K562 (cell line): ENCODE results near the gene PLA1A. TPM values are rescaled to one million over a fixed set of nuclear protein-coding genes. Genes with fewer than 3 reads are reported as not detected.
A peak's percentile ranks its signal among the peaks of the same experiment; 100 is the strongest.

Experiments
- ATAC-seq: fragments of 200-7000 bp; cut with Tn5 transposase; 3 replicates; pipeline ENCODE4 v1.9.1; 2020; ENCODE audit warnings: moderate library complexity
- BruUV-seq: library from RNA; stranded (reverse); fragments of 400-500 nt; replicated peaks from 2 replicates; lab custom pipeline; 2021; lab: Mats Ljungman, UMichigan
- CTCF ChIA-PET: fragments of 300-600 bp; formaldehyde crosslinking; extraction: SDS; loops from one replicate; lab custom pipeline; 2021; ENCODE audit warnings: low intra/inter-chr PET ratio; lab: Yijun Ruan, JAX
- POLR2A ChIA-PET: fragments of 300-600, 350-650 bp; sonication (Branson Sonifier 250); formaldehyde crosslinking; extraction: SDS; loops from one replicate; lab custom pipeline; 2021; ENCODE audit warnings: antibody characterized with exemption, inconsistent platforms; lab: Yijun Ruan, JAX
- DNase-seq, 4 experiments: peaks; one replicate each; pipeline versions ENCODE4 v3.0.0 to v3.0.0-alpha.2; 2011 to 2018; ENCODE audit warnings: low spot score in 3 of 4, mixed read lengths in 3 of 4; ENCODE audit errors: extremely low read depth in 1 of 4
- FAIRE-seq: peaks from 2 replicates; lab custom pipeline; 2011; peaks lifted over from hg19 to GRCh38; lab: Jason Lieb, UNC
- H2AFZ ChIP-seq: 2 replicates; pipeline ENCODE4 v1.6.0; 2011; ENCODE audit warnings: low read depth, low read length, control low read depth, inconsistent platforms
- H3K27ac ChIP-seq: fragments of 200-600 bp; 3 replicates; pipeline ENCODE4 v1.8.0; 2011; ENCODE audit warnings: low read depth, mild to moderate bottlenecking, control low read depth, inconsistent platforms, low read length, moderate library complexity, mixed read lengths; ENCODE audit errors: extremely low read depth
- H3K27me3 ChIP-seq, 2 experiments: fragments of 300-600 bp in 1 of 2; 2 replicates in 1 of 2; 3 replicates in 1 of 2; pipeline versions ENCODE4 v1.6.0 to v1.8.0; 2011; ENCODE audit warnings: inconsistent platforms in 2 of 2, low read length in 2 of 2, mild to moderate bottlenecking in 1 of 2, mixed read lengths in 1 of 2, moderate library complexity in 1 of 2; ENCODE audit not compliant: control insufficient read depth in 2 of 2, insufficient read depth in 2 of 2
- H3K36me3 ChIP-seq: fragments of 300-600 bp; 3 replicates; pipeline ENCODE4 v1.8.0; 2011; ENCODE audit warnings: mild to moderate bottlenecking, low read length, inconsistent platforms; ENCODE audit not compliant: control insufficient read depth, insufficient read depth
- H3K4me1 ChIP-seq, 2 experiments: fragments of 200-600 bp in 1 of 2; replicated peaks in 1 of 2; 2 replicates in 1 of 2; 3 replicates in 1 of 2; pipeline versions ENCODE4 v1.5.1 to v1.8.0; 2011; ENCODE audit warnings: inconsistent platforms in 2 of 2, low read length in 2 of 2, mild to moderate bottlenecking in 1 of 2, mixed read lengths in 1 of 2, moderate library complexity in 1 of 2; ENCODE audit not compliant: control insufficient read depth in 2 of 2, insufficient read depth in 2 of 2
- H3K4me2 ChIP-seq: 2 replicates; pipeline ENCODE4 v1.6.1; 2011; ENCODE audit warnings: low read length, control low read depth, inconsistent platforms, mixed read lengths; ENCODE audit not compliant: insufficient read depth
- H3K4me3 ChIP-seq: fragments of 200-600 bp; sonication (generic), shearing (Covaris generic); 2 replicates; pipeline ENCODE4 v1.5.1; 2016; ENCODE audit warnings: control low read depth, inconsistent platforms
- H3K79me2 ChIP-seq: fragments of 200-600 bp; 3 replicates; pipeline ENCODE4 v1.8.0; 2011; ENCODE audit warnings: low read length, inconsistent platforms; ENCODE audit not compliant: control insufficient read depth, insufficient read depth
- H3K9ac ChIP-seq, 2 experiments: 2 replicates each; pipeline versions ENCODE4 v1.6.0 to v1.6.1; 2011; ENCODE audit warnings: low read depth in 2 of 2, low read length in 2 of 2, control low read depth in 1 of 2, inconsistent platforms in 1 of 2, mild to moderate bottlenecking in 1 of 2, mixed read lengths in 1 of 2; ENCODE audit not compliant: insufficient read depth in 1 of 2
- H3K9me1 ChIP-seq: one replicate; pipeline ENCODE4 v1.6.0; 2011; ENCODE audit warnings: inconsistent platforms, mild to moderate bottlenecking, low read length, moderate library complexity; ENCODE audit not compliant: control insufficient read depth, insufficient read depth
- H3K9me3 ChIP-seq: replicated peaks from 2 replicates; pipeline ENCODE4 v1.5.1; 2011; ENCODE audit warnings: low read depth, low read length, inconsistent platforms; ENCODE audit not compliant: control insufficient read depth, insufficient read depth
- H4K20me1 ChIP-seq: replicated peaks from 2 replicates; pipeline ENCODE4 v1.6.1; 2011; ENCODE audit warnings: low read length, inconsistent platforms, mixed read lengths; ENCODE audit not compliant: control insufficient read depth, insufficient read depth
- BMI1 ChIP-seq: fragments of 150-350 bp; IDR thresholded peaks from 2 replicates; pipeline ENCODE4 v1.6.1; 2014; ENCODE audit warnings: low read length
- NR2F6 ChIP-seq: fragments of 450-650 bp; formaldehyde crosslinking; IDR thresholded peaks from 2 replicates; pipeline ENCODE4 v1.4.0; 2020; ENCODE audit warnings: mild to moderate bottlenecking
- POLR2H ChIP-seq: IDR thresholded peaks from 2 replicates; pipeline ENCODE4 v1.6.1; 2016; ENCODE audit warnings: missing genetic modification characterization, low read depth, mild to moderate bottlenecking, control low read depth, missing compliant biosample characterization, moderate library complexity
- POLR3A ChIP-seq: IDR thresholded peaks from 2 replicates; pipeline ENCODE4 v1.6.1; 2011; ENCODE audit warnings: borderline replicate concordance, mild to moderate bottlenecking, moderate library complexity; ENCODE audit not compliant: insufficient read length, insufficient read depth; ENCODE audit errors: extremely low read depth
- SRSF9 ChIP-seq: fragments of 200-400 bp; formaldehyde crosslinking; IDR thresholded peaks from 2 replicates; pipeline ENCODE4 v1.6.1; 2017; ENCODE audit warnings: low read depth, low read length, borderline replicate concordance
- TARDBP ChIP-seq: fragments of 450-650 bp; IDR thresholded peaks from 2 replicates; pipeline ENCODE4 v1.6.1; 2016
- ZNF140 ChIP-seq: fragments of 250-450 bp; sonication (Bioruptor Pico); IDR thresholded peaks from 2 replicates; pipeline ENCODE4 v1.8.0; 2021; ENCODE audit warnings: moderate library complexity, mild to moderate bottlenecking, inconsistent platforms
- ZNF174 ChIP-seq: fragments of 250-450 bp; sonication (Bioruptor Pico); IDR thresholded peaks from 2 replicates; pipeline ENCODE4 v1.4.0; 2020; ENCODE audit warnings: mild to moderate bottlenecking
- ZNF263 ChIP-seq: sonication (generic); formaldehyde crosslinking; IDR thresholded peaks from 2 replicates; pipeline ENCODE4 v1.8.0; 2022; ENCODE audit warnings: mild to moderate bottlenecking, missing genetic modification reagents, borderline replicate concordance
- WGBS: fragments of 100-300 bp; shearing (Covaris generic); methylation state at CpG from one replicate; pipeline ENCODE4 v1.1.6; 2016; ENCODE audit warnings: low coverage, mixed read lengths; ENCODE audit not compliant: insufficient coverage; ENCODE audit errors: missing lambda C conversion rate; 5-methylcytosine and 5-hydroxymethylcytosine counted together
- in situ Hi-C: fragments of 300-500 bp; cut with MboI; formaldehyde crosslinking; loops from 4 replicates; pipeline ENCODE4 v1.15.0; 2018; ENCODE audit warnings: inconsistent platforms, mixed read lengths
- intact Hi-C: fragments of 100-400 bp; cut with micrococcal nuclease; formaldehyde crosslinking; loops from 2 replicates; pipeline ENCODE4 v1.14.2; 2022
- polyA plus RNA-seq, 8 experiments: library from polyadenylated mRNA; depleted of rRNA in 4 of 8; stranded (reverse) in 5 of 8; unstranded in 3 of 8; fragments of >200 nt; fragmentation: Nextera tagmentation in 2 of 8; fragmentation: Illumina TruSeq in 1 of 8; extraction: Ambion mirVana in 2 of 8; extraction: Trizol in 1 of 8; gene quantifications; 2 replicates each; pipeline versions ENCODE4 v1.2.1 to v1.2.3, GENCODE V29; 2011 to 2014; ENCODE audit warnings: inconsistent platforms in 1 of 8, missing spikeins in 1 of 8
- total RNA-seq, 7 experiments: library from RNA; depleted of rRNA in 6 of 7; stranded (reverse); fragments of >200 nt in 6 of 7; fragmentation: Illumina TruSeq in 2 of 7; extraction: Trizol in 2 of 7; gene quantifications; 2 replicates each; pipeline versions ENCODE4 v1.2.1 to v1.2.3, GENCODE V29; 2011 to 2021; ENCODE audit warnings: low replicate concordance in 1 of 7

PLA1A gene
- total and polyA plus RNA-seq, 9 of the 15 experiments (the other 6 are each of a cell fraction or from before 2014, with no cell fraction given), result not detected

- H4K20me1 ChIP-seq, result no peaks in the 10 kb centered on the region
- no peak overlapping the region for H3K4me3 ChIP-seq
- ChIA-PET POLR2A (interaction anchor here (0.6 kb wide), 1 partner anchor 1997 kb away, joined by 3 read pairs; no protein-coding TSS in a partner anchor), CTCF (no interaction called here)
- peaks cover 0 to 12% of the 10 kb centered on the region in 2 experiments; a peak in 3 of 5 replicates for H3K4me1 ChIP-seq
- BruUV-seq, result no TSS peak
- H3K27ac ChIP-seq, result no peak overlapping the region
- no peak overlapping the region for H3K4me2 ChIP-seq
- no peaks in the 10 kb centered on the region for H3K9me3 ChIP-seq
- no peaks in the 10 kb centered on the region for H3K27me3 ChIP-seq
- ATAC-seq, result no peak
- peaks cover 8% of the 10 kb centered on the region; the same call in 1 of the 3 replicates for H3K79me2 ChIP-seq
- peak overlapping the region; percentile 89 for H2AFZ ChIP-seq
- no peak for FAIRE-seq
- H3K9ac ChIP-seq, result no peak overlapping the region; a peak in 1 of 4 replicates
- in situ Hi-C loops, result no loop called here
- no peak for TF ChIP-seq NR2F6 (CRISPR knock-in tag)
- TF ChIP-seq POLR2H, result no peak
- no peak for TF ChIP-seq SRSF9
- no peak for TF ChIP-seq ZNF140 (CRISPR knock-in tag)
- TF ChIP-seq ZNF174 (CRISPR knock-in tag), result no peak
- TF ChIP-seq BMI1, result no peak
- TF ChIP-seq POLR3A, result no peak
- TF ChIP-seq ZNF263 (CRISPR knock-in tag), result no peak
- no peak for TF ChIP-seq TARDBP
- intact Hi-C loops, result no loop called here
- 80% methylated on average over 2 of the region's 5 CpGs for WGBS
- H3K36me3 ChIP-seq, result no peaks in the 10 kb centered on the region
- DNase-seq, result no peak
- no peaks in the 10 kb centered on the region for H3K9me1 ChIP-seq
These were observed 37.5 kb upstream of the PLA1A start for GRCh38 chr3:119560160-119560559.
